Progenitor cell of endocrine pancreas (in vitro differentiated cells): ENCODE measurements around the gene PRKCQ. TPM values are rescaled to one million over a fixed set of nuclear protein-coding genes. Genes with fewer than 3 reads are reported as not detected.

ENCODE experiments used
- DNase-seq: peaks from one replicate; pipeline ENCODE4 v3.0.0; 2021; ENCODE audit warnings: low spot score; ENCODE audit not compliant: unreplicated experiment
- H3K27ac Mint-ChIP-seq: 2 replicates; pipeline ENCODE4 v1.8.0; 2021; ENCODE audit warnings: mild to moderate bottlenecking, moderate library complexity, mixed read lengths
- H3K27me3 Mint-ChIP-seq: 2 replicates; pipeline ENCODE4 v1.8.0; 2021; ENCODE audit warnings: mixed read lengths
- H3K36me3 Mint-ChIP-seq: 2 replicates; pipeline ENCODE4 v1.8.0; 2022; ENCODE audit warnings: mixed read lengths; ENCODE audit not compliant: insufficient read depth
- H3K4me1 Mint-ChIP-seq: 2 replicates; pipeline ENCODE4 v1.8.0; 2021; ENCODE audit warnings: low read depth, mixed read lengths
- H3K4me3 Mint-ChIP-seq: 2 replicates; pipeline ENCODE4 v1.8.0; 2021; ENCODE audit warnings: low read depth, mild to moderate bottlenecking, moderate library complexity, mixed read lengths
- H3K9me3 Mint-ChIP-seq: 2 replicates; pipeline ENCODE4 v1.8.0; 2021; ENCODE audit warnings: low read depth, mixed read lengths
- total RNA-seq: library from RNA; stranded (reverse); gene quantifications from 2 replicates; pipeline ENCODE4 v1.2.1, GENCODE V29; 2021
- TF ChIP-seq, protein P1 (sequence below): fragments of 200-600 bp; sonication (generic); IDR thresholded peaks from one replicate; pipeline ENCODE4 v1.5.0; 2021; ENCODE audit warnings: antibody characterized with exemption, mild to moderate bottlenecking; ENCODE audit not compliant: unreplicated experiment

Gene PRKCQ
- total RNA-seq, 1 donor from 2014 or later: 5.6 TPM

DNA sequence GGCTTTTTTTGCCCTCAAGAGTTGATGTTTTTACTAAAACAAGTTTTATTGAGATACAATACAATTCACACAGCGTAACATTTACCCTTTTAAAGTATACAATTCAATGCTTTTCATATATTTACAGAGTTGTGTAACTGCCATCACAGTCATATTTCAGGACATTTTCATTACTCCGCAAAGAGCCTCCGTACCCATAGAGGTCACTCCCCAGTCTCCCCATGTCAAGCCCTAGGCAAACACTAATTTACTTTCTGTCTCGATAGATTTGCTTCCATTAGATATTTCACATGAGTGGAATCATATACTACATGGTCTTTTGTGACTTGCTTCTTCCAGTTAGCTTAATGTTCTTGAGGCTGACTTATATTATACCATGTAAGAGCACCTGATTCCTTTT is 183.8 kb downstream of the PRKCQ start:
- no peak overlapping the region for H3K4me3 Mint-ChIP-seq
- TF ChIP-seq, protein P1, sequence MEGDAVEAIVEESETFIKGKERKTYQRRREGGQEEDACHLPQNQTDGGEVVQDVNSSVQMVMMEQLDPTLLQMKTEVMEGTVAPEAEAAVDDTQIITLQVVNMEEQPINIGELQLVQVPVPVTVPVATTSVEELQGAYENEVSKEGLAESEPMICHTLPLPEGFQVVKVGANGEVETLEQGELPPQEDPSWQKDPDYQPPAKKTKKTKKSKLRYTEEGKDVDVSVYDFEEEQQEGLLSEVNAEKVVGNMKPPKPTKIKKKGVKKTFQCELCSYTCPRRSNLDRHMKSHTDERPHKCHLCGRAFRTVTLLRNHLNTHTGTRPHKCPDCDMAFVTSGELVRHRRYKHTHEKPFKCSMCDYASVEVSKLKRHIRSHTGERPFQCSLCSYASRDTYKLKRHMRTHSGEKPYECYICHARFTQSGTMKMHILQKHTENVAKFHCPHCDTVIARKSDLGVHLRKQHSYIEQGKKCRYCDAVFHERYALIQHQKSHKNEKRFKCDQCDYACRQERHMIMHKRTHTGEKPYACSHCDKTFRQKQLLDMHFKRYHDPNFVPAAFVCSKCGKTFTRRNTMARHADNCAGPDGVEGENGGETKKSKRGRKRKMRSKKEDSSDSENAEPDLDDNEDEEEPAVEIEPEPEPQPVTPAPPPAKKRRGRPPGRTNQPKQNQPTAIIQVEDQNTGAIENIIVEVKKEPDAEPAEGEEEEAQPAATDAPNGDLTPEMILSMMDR: no peak
- no peaks in the 10 kb centered on the region for H3K27me3 Mint-ChIP-seq
- H3K27ac Mint-ChIP-seq: no peak overlapping the region
- H3K9me3 Mint-ChIP-seq: peaks cover under 1% of the 10 kb centered on the region
- peaks cover 8% of the 10 kb centered on the region for H3K4me1 Mint-ChIP-seq
- no peaks in the 10 kb centered on the region for H3K36me3 Mint-ChIP-seq
- DNase-seq: no peak

DNA sequence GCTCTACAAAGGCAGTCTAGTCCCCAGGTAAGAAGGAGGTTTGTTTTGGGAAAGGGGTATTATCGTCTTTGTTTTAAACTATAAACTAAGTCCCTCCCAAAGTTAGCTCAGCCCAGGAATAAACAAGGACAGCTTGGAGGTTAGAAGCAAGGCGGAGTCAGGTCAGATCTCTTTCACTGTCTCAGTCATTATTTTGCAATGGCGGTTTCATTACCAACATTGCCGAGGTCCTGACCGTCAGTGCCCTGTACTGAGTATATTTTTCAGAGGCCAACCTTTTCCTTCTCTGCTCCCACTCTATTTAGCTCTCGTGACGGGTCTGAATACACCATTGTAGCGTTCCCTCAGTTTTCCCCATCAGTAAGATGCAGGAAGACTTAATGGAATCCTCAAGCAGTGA is 184.5 kb downstream of the PRKCQ start:
- H3K9me3 Mint-ChIP-seq: peaks cover 7% of the 10 kb centered on the region
- H3K27ac Mint-ChIP-seq: no peak overlapping the region
- TF ChIP-seq, protein P1: no peak
- H3K4me1 Mint-ChIP-seq: peaks cover 5% of the 10 kb centered on the region
- H3K4me3 Mint-ChIP-seq: no peak overlapping the region
- DNase-seq: no peak
- H3K27me3 Mint-ChIP-seq: no peaks in the 10 kb centered on the region
- peaks cover 2% of the 10 kb centered on the region for H3K36me3 Mint-ChIP-seq

- Mint-ChIP-seq H3K36me3 (peaks cover 8% of the 10 kb centered on the region), H3K4me1 (peaks cover 2% of the 10 kb centered on the region), H3K4me3 (no peak overlapping the region), H3K27ac (no peak overlapping the region), H3K9me3 (peaks cover 20% of the 10 kb centered on the region), H3K27me3 (no peaks in the 10 kb centered on the region)
- no peak for DNase-seq
- TF ChIP-seq, protein P1: no peak
Observed at GRCh38 chr10:6394084-6394483, 186.0 kb downstream of the PRKCQ start.

DNA sequence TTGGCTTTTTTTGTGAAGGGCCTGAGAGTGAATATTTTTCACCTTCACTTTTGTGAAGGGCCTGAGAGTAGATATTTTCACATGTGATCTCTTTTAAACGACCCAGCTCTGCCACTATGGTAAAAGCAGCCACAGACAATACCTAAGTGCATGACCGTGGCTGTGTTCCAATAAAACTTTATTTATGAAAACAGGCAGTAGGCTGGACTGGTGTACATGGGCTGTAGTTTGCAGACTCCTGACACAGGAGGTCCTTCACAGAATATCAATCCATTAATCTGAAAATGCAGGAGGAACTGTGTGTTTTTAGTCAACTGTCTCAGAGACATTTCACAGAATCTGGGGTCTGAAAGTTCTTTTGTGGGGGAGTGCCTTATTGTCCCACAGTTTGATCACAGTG is 186.9 kb downstream of the PRKCQ start:
- peaks cover 25% of the 10 kb centered on the region for H3K9me3 Mint-ChIP-seq
- TF ChIP-seq, protein P1: no peak
- no peak overlapping the region for H3K27ac Mint-ChIP-seq
- no peak for DNase-seq
- no peak overlapping the region for H3K4me3 Mint-ChIP-seq
- peaks cover 8% of the 10 kb centered on the region for H3K36me3 Mint-ChIP-seq
- H3K27me3 Mint-ChIP-seq: no peaks in the 10 kb centered on the region
- H3K4me1 Mint-ChIP-seq: peaks cover 2% of the 10 kb centered on the region

DNA sequence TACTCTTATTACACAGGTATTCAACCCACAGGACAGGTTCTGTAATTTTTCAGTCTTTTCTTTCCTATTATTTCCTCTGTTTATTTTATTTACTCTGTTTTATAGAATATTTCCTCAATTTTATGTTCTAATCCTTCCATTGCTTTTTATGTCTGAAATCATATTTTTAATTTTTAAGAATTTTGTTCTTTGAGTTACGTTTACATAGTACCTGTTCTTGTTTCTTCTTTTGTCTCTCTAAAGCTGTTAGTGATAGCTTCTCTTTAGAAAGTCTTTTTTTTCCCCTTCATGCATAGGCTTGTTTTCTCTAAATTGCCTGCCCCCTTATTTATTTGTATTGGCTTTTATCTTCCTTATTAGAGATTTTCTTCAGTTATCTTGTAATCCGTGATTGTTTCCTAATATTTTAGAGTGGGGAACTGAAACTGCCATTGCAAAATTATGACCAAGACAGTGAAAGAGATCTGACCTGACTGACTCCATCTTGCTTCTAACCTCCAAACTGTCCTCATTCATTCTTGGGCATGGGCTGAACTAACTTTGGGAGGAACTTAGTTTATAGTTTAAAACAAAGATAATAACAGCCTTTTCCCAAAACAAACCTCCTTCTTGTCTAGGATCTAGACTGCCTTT is 189.7 kb downstream of the PRKCQ start:
- H3K27me3 Mint-ChIP-seq: no peaks in the 10 kb centered on the region
- H3K27ac Mint-ChIP-seq: no peak overlapping the region
- H3K9me3 Mint-ChIP-seq: peaks cover 35% of the 10 kb centered on the region
- H3K4me1 Mint-ChIP-seq: peaks cover 4% of the 10 kb centered on the region
- DNase-seq: no peak
- H3K36me3 Mint-ChIP-seq: peaks cover 11% of the 10 kb centered on the region
- no peak overlapping the region for H3K4me3 Mint-ChIP-seq
- TF ChIP-seq, protein P1: no peak
